SK-N-SH treated with all-trans-retinoic acid at 6 μM for 48 hours (cell line): ENCODE data around the gene LCAT.

Source experiments
- ATAC-seq: fragments of 200-7000 bp; cut with Tn5 transposase; 3 replicates; pipeline ENCODE4 v1.9.1; 2020; ENCODE audit warnings: mild to moderate bottlenecking, moderate library complexity
- BACH2 ChIP-seq: fragments of 250-450 bp; sonication (Bioruptor Pico); IDR thresholded peaks from 2 replicates; pipeline ENCODE4 v1.9.0; 2021; ENCODE audit warnings: mild to moderate bottlenecking, borderline replicate concordance
- CSRNP3 ChIP-seq: fragments of 250-450 bp; sonication (Bioruptor Pico); IDR thresholded peaks from 2 replicates; pipeline ENCODE4 v1.5.1; 2021; ENCODE audit warnings: mild to moderate bottlenecking, moderate library complexity
- ESRRG ChIP-seq: fragments of 250-450 bp; sonication (Bioruptor Pico); IDR thresholded peaks from 2 replicates; pipeline ENCODE4 v1.6.1; 2021; ENCODE audit warnings: mild to moderate bottlenecking
- OSR1 ChIP-seq: fragments of 250-450 bp; sonication (Bioruptor Pico); IDR thresholded peaks from 2 replicates; pipeline ENCODE4 v1.8.0; 2022; ENCODE audit warnings: moderate library complexity, mild to moderate bottlenecking, inconsistent platforms
- PATZ1 ChIP-seq: fragments of 250-450 bp; sonication (Bioruptor Pico); IDR thresholded peaks from 2 replicates; pipeline ENCODE4 v1.8.0; 2020; ENCODE audit warnings: mild to moderate bottlenecking, moderate library complexity, borderline replicate concordance
- POU6F1 ChIP-seq: fragments of 250-450 bp; sonication (Bioruptor Pico); IDR thresholded peaks from 2 replicates; pipeline ENCODE4 v1.8.0; 2021; ENCODE audit warnings: low read depth, mild to moderate bottlenecking, moderate library complexity, borderline replicate concordance
- PPARA ChIP-seq: fragments of 250-450 bp; sonication (Bioruptor Pico); IDR thresholded peaks from 2 replicates; pipeline ENCODE4 v1.5.0; 2020; ENCODE audit warnings: mild to moderate bottlenecking, borderline replicate concordance
- RARB ChIP-seq: fragments of 250-450 bp; sonication (Bioruptor Pico); IDR thresholded peaks from 2 replicates; pipeline ENCODE4 v1.8.0; 2021; ENCODE audit warnings: mild to moderate bottlenecking, moderate library complexity
- SNAI2 ChIP-seq: fragments of 250-450 bp; sonication (Bioruptor Pico); IDR thresholded peaks from 2 replicates; pipeline ENCODE4 v1.5.0; 2020; ENCODE audit warnings: mild to moderate bottlenecking, moderate library complexity
- TCF4 ChIP-seq: fragments of 250-450 bp; sonication (Bioruptor Pico); IDR thresholded peaks from 2 replicates; pipeline ENCODE4 v1.8.0; 2021; ENCODE audit warnings: mild to moderate bottlenecking, moderate library complexity, borderline replicate concordance
- TOX ChIP-seq: fragments of 250-450 bp; sonication (Bioruptor Pico); IDR thresholded peaks from 2 replicates; pipeline ENCODE4 v1.8.0; 2021; ENCODE audit warnings: mild to moderate bottlenecking, moderate library complexity, borderline replicate concordance
- TSHZ2 ChIP-seq: fragments of 250-450 bp; sonication (Bioruptor Pico); IDR thresholded peaks from 2 replicates; pipeline ENCODE4 v1.5.0; 2020; ENCODE audit warnings: mild to moderate bottlenecking, moderate library complexity
- ZC3H10 ChIP-seq: fragments of 250-450 bp; sonication (Bioruptor Pico); IDR thresholded peaks from 2 replicates; pipeline ENCODE4 v1.5.1; 2021; ENCODE audit warnings: mild to moderate bottlenecking, moderate library complexity
- ZFP3 ChIP-seq: fragments of 250-450 bp; sonication (Bioruptor Pico); IDR thresholded peaks from 2 replicates; pipeline ENCODE4 v1.5.0; 2020; ENCODE audit warnings: mild to moderate bottlenecking, moderate library complexity
- ZFP30 ChIP-seq: fragments of 450-650 bp; formaldehyde crosslinking; IDR thresholded peaks from 2 replicates; pipeline ENCODE4 v1.5.0; 2022; ENCODE audit warnings: mild to moderate bottlenecking, moderate library complexity
- ZNF565 ChIP-seq: fragments of 450-650 bp; formaldehyde crosslinking; conservative IDR thresholded peaks from 2 replicates; pipeline ENCODE4 v1.5.0; 2020; ENCODE audit warnings: low read depth, mild to moderate bottlenecking, moderate library complexity
- ZNF8 ChIP-seq: fragments of 450-650 bp; formaldehyde crosslinking; IDR thresholded peaks from 2 replicates; pipeline ENCODE4 v1.5.0; 2020; ENCODE audit warnings: mild to moderate bottlenecking, moderate library complexity

Gene LCAT

GRCh38 chr16:67992661-67993206, 48.8 kb upstream of the LCAT start (continued):
- no peak for TF ChIP-seq PATZ1
- TF ChIP-seq, all 23 proteins: peak for 0

GRCh38 chr16:67990018-67990386, 46.1 kb upstream of the LCAT start:
- no peak for TF ChIP-seq RARB (CRISPR knock-in tag)
- TF ChIP-seq ZFP3 (CRISPR knock-in tag), result no peak
- no peak for TF ChIP-seq BACH2 (CRISPR knock-in tag)
- no peak for TF ChIP-seq ZNF8 (CRISPR knock-in tag)
- no peak for TF ChIP-seq OSR1 (CRISPR knock-in tag)
- no peak for TF ChIP-seq TCF4 (CRISPR knock-in tag)
- TF ChIP-seq TSHZ2 (CRISPR knock-in tag), result no peak
- no peak for TF ChIP-seq TOX (CRISPR knock-in tag)
- no peak for TF ChIP-seq ESRRG (CRISPR knock-in tag)
- TF ChIP-seq CSRNP3, result no peak
- ATAC-seq, result no peak

GRCh38 chr16:67989322-67990017, 45.5 kb upstream of the LCAT start:
- TF ChIP-seq TOX (CRISPR knock-in tag) (no peak), ESRRG (CRISPR knock-in tag) (no peak), CSRNP3 (no peak), PPARA (CRISPR knock-in tag) (no peak), ZFP30 (no peak), PATZ1 (no peak), TCF4 (CRISPR knock-in tag) (no peak), SNAI2 (CRISPR knock-in tag) (no peak), ZFP3 (CRISPR knock-in tag) (no peak), POU6F1 (CRISPR knock-in tag) (no peak), OSR1 (CRISPR knock-in tag) (no peak), ZNF565 (CRISPR knock-in tag) (no peak), ZC3H10 (CRISPR knock-in tag) (no peak)
- ATAC-seq, result no peak
